ENCODE measurements around the gene UROC1. TPM values are rescaled to one million over a fixed set of nuclear protein-coding genes. Genes with fewer than 3 reads are reported as not detected.

UROC1 gene
- total and polyA plus RNA-seq, 9 of the 15 experiments (the other 6 are each of a cell fraction or from before 2014, with no cell fraction given): not detected

DNA sequence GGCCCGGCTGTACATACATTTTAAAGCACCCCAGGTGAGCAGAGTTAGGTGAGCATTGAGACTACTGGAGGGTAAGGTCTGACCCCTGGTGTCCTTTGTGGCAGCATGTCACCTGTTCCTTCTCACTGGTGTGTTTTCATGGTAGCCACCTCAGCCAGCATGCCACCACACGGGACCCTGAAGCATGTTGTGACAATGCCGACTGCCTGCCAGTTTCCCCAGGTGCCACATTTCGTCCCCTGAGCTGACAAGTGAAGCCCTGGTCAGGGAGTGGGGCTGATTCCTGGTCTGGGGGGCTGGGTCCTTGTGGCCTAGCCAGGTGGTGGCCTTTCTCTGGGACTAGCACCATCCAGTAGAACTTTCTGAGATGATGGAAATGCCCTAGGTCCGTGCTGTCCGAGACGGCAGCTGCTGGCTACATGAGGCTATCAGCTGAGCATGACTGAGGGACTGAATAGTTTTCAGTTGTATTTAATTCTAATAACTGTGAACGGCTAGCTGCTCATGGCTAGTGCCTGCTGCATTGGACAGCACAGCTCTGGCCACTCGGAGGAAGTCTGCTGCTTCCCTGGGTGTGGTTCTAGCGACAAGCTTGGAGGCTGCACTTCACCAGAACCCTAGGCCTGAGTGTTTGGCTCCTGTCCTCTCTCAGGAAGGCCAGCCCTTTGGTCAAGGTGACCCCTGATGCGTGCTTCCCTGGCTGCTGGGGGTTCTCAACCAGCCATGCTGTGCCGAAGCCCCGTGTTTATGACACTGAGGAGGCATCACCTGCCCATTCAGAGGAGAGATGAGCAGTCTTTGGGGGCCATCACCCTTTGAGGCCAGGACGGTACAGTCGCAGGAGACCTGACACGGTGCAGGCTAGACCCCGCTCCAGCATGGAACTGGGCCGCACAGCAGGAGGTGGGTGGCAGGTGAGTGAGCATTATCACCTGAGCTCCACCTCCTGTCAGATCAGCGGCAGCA lies 37.3 kb upstream of the UROC1 start:
- no peak for FAIRE-seq
- no peak for ATAC-seq
- H2AFZ ChIP-seq (ENCODE audit: low read depth, low read length): no peak overlapping the region
- intact Hi-C loops (cut with micrococcal nuclease) (no loop called here), in situ Hi-C loops (cut with MboI) (no loop called here)
- peaks cover 4% of the 10 kb centered on the region; the same call in 1 of the 2 replicates for H4K20me1 ChIP-seq (replicated peaks; ENCODE audit: control insufficient read depth, insufficient read depth, low read length)
- ChIA-PET CTCF (ENCODE audit: low intra/inter-chr PET ratio) (no interaction called here), POLR2A (interaction anchor here (0.6 to 1.2 kb wide), 2 partner anchors 9 to 48 kb away, joined by 3 to 5 read pairs; no protein-coding TSS in a partner anchor)
- H3K4me3 ChIP-seq: no peak overlapping the region
- H3K4me1 ChIP-seq (replicated peaks in 1 of 2; ENCODE audit: control insufficient read depth in 2 of 2, insufficient read depth in 2 of 2, low read length in 2 of 2): no peaks in the 10 kb centered on the region
- DNase-seq (ENCODE audit: extremely low read depth in 1 of 4, low spot score in 3 of 4): no peak
- peaks cover 4 to 54% of the 10 kb centered on the region in 2 experiments; a peak in 2 of 5 replicates for H3K27me3 ChIP-seq (ENCODE audit: control insufficient read depth in 2 of 2, insufficient read depth in 2 of 2, low read length in 2 of 2)
- H3K79me2 ChIP-seq (ENCODE audit: control insufficient read depth, insufficient read depth, low read length): no peaks in the 10 kb centered on the region
- no peak overlapping the region for H3K9ac ChIP-seq (ENCODE audit: insufficient read depth in 1 of 2, low read depth in 2 of 2, low read length in 2 of 2)
- no peaks in the 10 kb centered on the region for H3K36me3 ChIP-seq (ENCODE audit: control insufficient read depth, insufficient read depth, low read length)
- no peaks in the 10 kb centered on the region for H3K9me3 ChIP-seq (replicated peaks; ENCODE audit: control insufficient read depth, insufficient read depth, low read depth, low read length)
- no peaks in the 10 kb centered on the region for H3K9me1 ChIP-seq (ENCODE audit: control insufficient read depth, insufficient read depth, low read length)
- H3K4me2 ChIP-seq (ENCODE audit: insufficient read depth, low read length): no peak overlapping the region
- no peak overlapping the region for H3K27ac ChIP-seq (ENCODE audit: extremely low read depth, low read depth, low read length)
- under 1% methylated on average over 17 of the region's 19 CpGs for WGBS (ENCODE audit: insufficient coverage, low coverage, missing lambda C conversion rate)
- BruUV-seq (replicated peaks): no TSS peak
- TF ChIP-seq ZNF165 (CRISPR knock-in tag; IDR thresholded peaks at IDR 0.05; ENCODE audit: borderline replicate concordance): no peak
- TF ChIP-seq, protein P1, sequence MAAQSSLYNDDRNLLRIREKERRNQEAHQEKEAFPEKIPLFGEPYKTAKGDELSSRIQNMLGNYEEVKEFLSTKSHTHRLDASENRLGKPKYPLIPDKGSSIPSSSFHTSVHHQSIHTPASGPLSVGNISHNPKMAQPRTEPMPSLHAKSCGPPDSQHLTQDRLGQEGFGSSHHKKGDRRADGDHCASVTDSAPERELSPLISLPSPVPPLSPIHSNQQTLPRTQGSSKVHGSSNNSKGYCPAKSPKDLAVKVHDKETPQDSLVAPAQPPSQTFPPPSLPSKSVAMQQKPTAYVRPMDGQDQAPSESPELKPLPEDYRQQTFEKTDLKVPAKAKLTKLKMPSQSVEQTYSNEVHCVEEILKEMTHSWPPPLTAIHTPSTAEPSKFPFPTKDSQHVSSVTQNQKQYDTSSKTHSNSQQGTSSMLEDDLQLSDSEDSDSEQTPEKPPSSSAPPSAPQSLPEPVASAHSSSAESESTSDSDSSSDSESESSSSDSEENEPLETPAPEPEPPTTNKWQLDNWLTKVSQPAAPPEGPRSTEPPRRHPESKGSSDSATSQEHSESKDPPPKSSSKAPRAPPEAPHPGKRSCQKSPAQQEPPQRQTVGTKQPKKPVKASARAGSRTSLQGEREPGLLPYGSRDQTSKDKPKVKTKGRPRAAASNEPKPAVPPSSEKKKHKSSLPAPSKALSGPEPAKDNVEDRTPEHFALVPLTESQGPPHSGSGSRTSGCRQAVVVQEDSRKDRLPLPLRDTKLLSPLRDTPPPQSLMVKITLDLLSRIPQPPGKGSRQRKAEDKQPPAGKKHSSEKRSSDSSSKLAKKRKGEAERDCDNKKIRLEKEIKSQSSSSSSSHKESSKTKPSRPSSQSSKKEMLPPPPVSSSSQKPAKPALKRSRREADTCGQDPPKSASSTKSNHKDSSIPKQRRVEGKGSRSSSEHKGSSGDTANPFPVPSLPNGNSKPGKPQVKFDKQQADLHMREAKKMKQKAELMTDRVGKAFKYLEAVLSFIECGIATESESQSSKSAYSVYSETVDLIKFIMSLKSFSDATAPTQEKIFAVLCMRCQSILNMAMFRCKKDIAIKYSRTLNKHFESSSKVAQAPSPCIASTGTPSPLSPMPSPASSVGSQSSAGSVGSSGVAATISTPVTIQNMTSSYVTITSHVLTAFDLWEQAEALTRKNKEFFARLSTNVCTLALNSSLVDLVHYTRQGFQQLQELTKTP (IDR thresholded peaks at IDR 0.05; ENCODE audit: low read depth in 1 of 2, partially characterized antibody in 2 of 2): no peak
- TF ChIP-seq, protein P2, sequence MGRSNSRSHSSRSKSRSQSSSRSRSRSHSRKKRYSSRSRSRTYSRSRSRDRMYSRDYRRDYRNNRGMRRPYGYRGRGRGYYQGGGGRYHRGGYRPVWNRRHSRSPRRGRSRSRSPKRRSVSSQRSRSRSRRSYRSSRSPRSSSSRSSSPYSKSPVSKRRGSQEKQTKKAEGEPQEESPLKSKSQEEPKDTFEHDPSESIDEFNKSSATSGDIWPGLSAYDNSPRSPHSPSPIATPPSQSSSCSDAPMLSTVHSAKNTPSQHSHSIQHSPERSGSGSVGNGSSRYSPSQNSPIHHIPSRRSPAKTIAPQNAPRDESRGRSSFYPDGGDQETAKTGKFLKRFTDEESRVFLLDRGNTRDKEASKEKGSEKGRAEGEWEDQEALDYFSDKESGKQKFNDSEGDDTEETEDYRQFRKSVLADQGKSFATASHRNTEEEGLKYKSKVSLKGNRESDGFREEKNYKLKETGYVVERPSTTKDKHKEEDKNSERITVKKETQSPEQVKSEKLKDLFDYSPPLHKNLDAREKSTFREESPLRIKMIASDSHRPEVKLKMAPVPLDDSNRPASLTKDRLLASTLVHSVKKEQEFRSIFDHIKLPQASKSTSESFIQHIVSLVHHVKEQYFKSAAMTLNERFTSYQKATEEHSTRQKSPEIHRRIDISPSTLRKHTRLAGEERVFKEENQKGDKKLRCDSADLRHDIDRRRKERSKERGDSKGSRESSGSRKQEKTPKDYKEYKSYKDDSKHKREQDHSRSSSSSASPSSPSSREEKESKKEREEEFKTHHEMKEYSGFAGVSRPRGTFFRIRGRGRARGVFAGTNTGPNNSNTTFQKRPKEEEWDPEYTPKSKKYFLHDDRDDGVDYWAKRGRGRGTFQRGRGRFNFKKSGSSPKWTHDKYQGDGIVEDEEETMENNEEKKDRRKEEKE (IDR thresholded peaks at IDR 0.05; ENCODE audit: borderline replicate concordance in 1 of 2, control insufficient read depth in 1 of 2, low read depth in 2 of 2, low read length in 1 of 2): no peak
- TF ChIP-seq SRF (CRISPR knock-in tag; IDR thresholded peaks at IDR 0.05): no peak
- no peak for TF ChIP-seq TBP (optimal IDR thresholded peaks at IDR 0.05; ENCODE audit: low read depth, low read length)
- TF ChIP-seq, protein P3, sequence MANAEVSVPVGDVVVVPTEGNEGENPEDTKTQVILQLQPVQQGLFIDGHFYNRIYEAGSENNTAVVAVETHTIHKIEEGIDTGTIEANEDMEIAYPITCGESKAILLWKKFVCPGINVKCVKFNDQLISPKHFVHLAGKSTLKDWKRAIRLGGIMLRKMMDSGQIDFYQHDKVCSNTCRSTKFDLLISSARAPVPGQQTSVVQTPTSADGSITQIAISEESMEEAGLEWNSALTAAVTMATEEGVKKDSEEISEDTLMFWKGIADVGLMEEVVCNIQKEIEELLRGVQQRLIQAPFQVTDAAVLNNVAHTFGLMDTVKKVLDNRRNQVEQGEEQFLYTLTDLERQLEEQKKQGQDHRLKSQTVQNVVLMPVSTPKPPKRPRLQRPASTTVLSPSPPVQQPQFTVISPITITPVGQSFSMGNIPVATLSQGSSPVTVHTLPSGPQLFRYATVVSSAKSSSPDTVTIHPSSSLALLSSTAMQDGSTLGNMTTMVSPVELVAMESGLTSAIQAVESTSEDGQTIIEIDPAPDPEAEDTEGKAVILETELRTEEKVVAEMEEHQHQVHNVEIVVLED (CRISPR knock-in tag; IDR thresholded peaks at IDR 0.05): no peak
- no peak for TF ChIP-seq ILK (tag; IDR thresholded peaks at IDR 0.05; ENCODE audit: borderline replicate concordance, low read depth)
- no peak for TF ChIP-seq DPF2 (IDR thresholded peaks at IDR 0.05)
- TF ChIP-seq ARID1B (IDR thresholded peaks at IDR 0.05): no peak
- no peak for TF ChIP-seq FOSL1 (tag; conservative IDR thresholded peaks at IDR 0.05)
